ENCODE data around the gene AEN.

GRCh38 chr15:88622605-88622975, 1.4 kb downstream of the AEN start:
- no peak for TF ChIP-seq CTCF (IDR thresholded peaks at IDR 0.05)
- no peak for TF ChIP-seq POLR2A (IDR thresholded peaks at IDR 0.05; ENCODE audit: low read depth)
- TF ChIP-seq POLR2AphosphoS5 (IDR thresholded peaks at IDR 0.05): no peak
- no peak for TF ChIP-seq EP300 (IDR thresholded peaks at IDR 0.05)
